CD4-positive, alpha-beta T cell treated with Interleukin-12 subunit alpha and Interleukin-12 subunit beta, for 1 hour (primary cell): ENCODE data around the gene JCHAIN.
"Not testable (repeated sequence)": the region's sequence is repeated elsewhere in the genome, so short reads cannot be mapped to it uniquely, and the experiment has no call there.

Source experiments
- DNase-seq: peaks from one replicate; pipeline ENCODE4 v3.0.0-alpha.2; 2020

JCHAIN gene

GRCh38 chr4:70666369-70666768, at the start of gene JCHAIN:
Gene JCHAIN, minus strand, starts transcription at chr4:70666508. Its CDS starts 18 bp downstream, at chr4:70666490.
- no peak for DNase-seq

GRCh38 chr4:70715097-70715496, 48.8 kb upstream of the JCHAIN start:
- DNase-seq = no peak

- DNase-seq = no peak
These were observed 48.0 kb upstream of the JCHAIN start for GRCh38 chr4:70714079-70714887.

- no peak for DNase-seq
These were observed 47.3 kb upstream of the JCHAIN start for GRCh38 chr4:70713453-70714078.

GRCh38 chr4:70712604-70713452, 46.5 kb upstream of the JCHAIN start:
- DNase-seq = no peak

- no peak for DNase-seq
These were observed 45.8 kb upstream of the JCHAIN start for GRCh38 chr4:70712150-70712549.

DNA sequence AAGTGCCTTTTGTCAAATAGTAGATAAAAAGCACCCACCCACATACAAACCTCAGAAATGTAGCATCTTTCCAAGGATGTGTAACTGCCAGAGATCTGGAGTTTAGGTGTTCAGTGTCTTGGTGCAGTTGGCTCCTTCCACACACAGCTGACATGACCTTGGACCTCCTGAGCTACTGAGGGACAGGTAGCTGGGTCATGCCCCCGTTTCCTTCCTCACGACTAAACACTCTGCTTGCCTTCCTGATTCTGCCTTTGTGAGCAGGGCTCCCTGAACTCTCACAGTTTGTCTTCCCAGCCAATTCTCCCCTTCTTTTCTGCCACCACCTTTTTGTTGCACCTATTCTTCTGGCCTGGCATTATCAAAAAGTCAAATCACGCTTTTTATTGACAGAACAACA, 45.3 kb upstream of the JCHAIN start:
- DNase-seq = no peak

DNA sequence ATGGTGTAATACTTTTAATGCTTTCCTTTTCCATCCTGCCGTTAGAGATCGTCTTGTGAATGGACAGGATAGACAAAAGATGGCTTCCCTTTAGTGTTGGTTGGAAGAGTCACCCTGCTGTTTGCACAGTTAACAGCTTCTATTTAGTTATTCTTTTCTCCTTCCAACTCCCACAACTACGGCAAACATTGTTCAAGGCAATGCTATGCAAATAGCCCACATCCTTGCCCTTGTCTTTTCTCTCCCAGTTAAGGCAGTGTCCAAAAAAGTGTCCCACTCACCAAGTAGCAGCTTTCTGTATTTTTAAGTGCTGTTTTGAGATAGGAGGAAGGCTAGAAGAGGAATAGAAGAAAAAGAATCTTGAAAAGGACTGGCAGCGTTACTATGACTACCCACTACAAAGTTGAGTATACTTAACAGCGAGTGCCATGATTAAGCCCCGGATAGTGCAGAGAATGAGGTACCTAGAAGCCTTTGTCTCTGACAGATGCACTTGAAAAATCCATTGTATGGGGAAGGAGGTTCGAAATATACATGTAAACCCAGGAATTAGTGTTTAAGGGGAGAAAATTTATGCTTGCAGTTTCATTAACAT, 43.4 kb upstream of the JCHAIN start:
- no peak for DNase-seq

DNA sequence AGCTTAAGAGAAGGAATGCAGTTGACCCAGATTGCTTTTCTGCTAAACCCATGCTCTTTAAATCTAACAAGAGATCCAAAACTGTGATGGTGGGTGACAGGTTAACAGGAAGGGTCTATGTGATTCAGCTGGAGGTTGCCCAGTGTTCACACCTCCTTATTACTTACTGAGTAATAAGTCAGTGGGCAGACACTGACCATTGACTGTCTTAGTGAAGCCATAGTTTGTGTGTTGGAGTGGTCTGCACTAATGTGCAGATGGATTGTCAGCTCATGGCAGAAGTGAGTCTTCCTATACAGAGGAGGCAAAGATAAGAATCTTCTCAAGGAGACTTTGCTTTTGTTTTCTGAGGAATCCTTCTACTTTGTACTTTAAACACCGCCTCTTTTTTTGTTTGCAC, 40.2 kb upstream of the JCHAIN start:
- no peak for DNase-seq

DNA sequence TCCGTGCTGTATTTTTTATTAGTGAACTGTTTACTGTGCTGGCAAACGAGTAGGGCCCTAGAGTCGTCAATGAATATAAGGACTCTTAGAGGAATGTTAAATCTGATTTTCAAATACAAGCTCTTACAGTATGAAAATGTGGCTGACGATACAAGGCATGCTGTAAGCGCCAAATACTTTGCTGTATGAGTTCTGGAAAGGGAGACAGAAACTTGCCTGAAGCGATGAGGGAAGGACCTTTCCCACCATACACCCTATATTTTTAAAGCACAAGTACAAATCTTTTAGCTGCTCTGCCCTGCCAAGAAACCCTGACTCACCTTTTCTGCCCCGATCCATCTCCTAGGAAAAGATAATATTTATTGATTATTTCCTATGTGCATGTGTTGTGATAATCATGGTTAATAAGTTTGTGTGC, 39.7 kb upstream of the JCHAIN start:
- no peak for DNase-seq

DNA sequence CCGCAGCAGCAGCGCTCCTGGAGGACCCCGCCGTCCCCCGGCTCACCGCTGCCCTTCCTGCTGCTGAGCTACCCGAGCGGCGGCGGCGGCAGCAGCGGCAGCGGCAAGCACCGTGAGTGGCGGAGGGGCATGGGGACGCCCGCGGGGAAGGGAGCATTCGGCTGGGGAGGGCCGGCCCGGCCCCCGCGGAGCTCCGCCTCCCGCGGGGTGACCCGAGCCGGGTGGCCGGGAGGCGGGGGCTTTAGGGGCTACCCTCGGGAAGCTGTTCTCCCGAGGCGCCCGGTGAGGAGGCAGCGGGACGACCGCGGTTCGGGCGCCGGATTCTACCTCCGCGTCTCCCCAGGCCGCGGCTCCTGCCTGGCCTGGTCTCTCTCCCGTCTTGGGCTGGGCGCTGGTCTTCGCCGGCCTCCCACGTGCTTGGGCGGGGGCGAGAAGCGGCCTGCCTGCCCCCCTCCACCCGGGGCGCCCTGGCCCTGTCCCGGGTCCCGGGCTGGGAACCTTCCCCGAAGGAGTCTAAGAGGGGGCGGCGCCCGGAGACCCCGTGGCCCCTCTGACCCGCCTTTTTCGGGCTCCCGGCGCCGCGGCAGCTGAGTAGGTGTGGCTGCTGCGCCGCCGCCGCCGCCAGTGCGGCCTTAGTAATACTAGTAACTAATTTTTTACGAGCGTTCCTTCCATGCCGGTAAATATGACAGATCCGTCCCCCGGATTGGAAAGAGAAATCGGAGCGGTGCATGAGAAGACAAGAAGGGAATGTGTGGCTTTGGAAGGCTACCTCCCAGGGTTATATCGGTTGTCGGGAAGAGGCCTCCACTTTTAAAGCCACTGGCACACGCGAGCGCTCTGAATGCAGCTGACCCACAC, 39.1 kb upstream of the JCHAIN start:
- DNase-seq = peak; percentile 78

DNA sequence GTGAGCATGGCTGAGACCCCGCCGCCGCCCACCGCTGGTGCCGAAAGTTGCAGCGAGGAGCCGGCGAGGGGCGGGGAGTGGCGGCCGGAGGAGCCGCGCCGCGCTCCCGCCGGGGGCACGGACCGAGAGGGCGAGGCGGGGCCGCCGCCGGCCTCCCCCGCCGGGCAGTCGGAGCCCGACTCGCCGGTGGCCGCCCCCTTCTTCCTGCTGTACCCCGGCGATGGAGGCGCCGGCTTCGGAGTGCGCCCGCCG, 38.5 kb upstream of the JCHAIN start:
- DNase-seq = no peak

GRCh38 chr4:70704215-70704930, 38.1 kb upstream of the JCHAIN start:
- peak; percentile 68 for DNase-seq

DNA sequence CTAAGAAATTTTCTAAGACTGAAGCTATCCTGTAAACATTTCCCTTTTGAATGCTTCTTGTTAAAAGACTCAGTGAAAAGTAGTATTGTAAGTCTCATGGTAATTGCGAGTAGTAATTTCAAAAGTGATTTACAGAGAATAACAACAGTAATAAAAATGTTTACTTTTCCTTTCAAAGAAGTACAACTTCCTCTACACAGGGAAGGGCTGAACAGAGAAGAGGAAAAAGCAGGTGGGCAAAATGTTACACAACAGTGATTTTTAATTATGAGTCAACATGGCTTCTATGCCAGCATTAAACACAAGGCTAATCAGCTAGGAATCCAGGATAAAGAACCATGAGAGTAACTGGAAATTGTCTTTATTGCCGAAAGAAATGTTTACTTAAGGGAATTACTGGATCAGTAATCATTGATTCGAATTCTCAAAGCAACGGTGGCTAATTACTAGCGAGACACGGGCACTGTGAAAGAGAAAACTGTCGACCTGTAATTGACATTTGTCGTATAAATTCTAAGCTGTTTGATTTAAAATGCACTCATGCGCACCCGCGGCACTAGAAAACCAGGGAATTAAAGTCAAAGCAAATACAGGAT, 37.4 kb upstream of the JCHAIN start:
- DNase-seq = no peak

GRCh38 chr4:70702592-70702991, 36.3 kb upstream of the JCHAIN start:
- not testable (repeated sequence) for DNase-seq

DNA sequence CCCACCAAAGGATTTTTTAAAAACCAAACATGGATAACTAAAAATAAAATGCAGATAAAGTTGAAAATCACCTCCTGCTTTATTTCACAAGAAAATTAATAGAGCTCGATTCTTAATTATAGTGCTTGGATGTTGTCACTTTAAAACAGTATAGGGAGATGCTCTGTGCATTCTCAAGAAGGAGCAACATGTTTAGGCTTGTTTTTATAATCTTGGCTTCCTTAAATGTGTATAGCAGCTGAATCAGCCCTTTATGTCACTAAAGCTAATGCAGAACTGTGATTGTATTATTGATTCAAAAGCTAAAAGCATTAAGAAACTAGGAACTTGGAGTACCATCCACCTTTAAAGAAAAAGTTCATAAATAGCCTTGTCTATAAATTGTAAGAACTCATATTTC, 35.0 kb upstream of the JCHAIN start:
- DNase-seq = no peak

- DNase-seq = no peak
These were observed 34.4 kb upstream of the JCHAIN start for GRCh38 chr4:70700712-70701111.

DNA sequence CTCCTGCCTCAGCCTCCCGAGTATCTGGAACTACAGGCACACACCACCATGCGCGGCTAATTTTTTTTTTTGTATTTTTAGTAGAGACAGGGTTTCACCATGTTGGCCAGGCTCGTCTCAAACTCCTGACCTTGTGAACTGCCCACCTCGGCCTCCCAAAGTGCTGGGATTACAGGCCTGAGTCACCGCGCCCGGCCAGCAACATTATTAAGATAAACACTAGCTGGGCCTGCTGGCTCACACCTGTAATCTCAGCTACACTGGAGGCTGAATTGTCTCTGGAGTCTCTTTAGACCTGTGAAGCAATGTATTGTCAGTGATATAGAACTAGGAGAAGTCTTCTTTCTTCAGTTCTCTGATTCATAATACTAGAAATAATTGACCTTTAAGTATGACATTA, 32.1 kb upstream of the JCHAIN start:
- not testable (repeated sequence) for DNase-seq

DNA sequence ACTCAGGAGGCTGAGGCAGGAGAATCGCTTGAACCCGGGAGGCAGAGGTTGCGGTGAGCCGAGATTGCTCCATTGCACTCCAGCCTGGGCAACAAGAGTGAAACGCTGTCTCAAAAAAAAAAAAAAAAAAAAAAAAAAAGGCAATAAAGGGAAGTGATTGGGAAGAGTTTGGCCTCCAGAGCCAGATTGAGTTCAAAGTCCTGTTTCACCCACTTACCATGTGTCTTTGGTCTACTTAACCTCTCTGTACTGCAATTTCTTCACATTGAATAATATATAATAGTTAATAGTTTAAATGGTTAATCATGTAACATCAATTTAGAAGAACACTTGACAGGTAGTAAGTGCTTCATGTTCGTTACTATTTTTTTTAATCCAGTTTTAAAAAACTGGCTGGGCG, 28.3 kb upstream of the JCHAIN start:
- DNase-seq = not testable (repeated sequence)

DNA sequence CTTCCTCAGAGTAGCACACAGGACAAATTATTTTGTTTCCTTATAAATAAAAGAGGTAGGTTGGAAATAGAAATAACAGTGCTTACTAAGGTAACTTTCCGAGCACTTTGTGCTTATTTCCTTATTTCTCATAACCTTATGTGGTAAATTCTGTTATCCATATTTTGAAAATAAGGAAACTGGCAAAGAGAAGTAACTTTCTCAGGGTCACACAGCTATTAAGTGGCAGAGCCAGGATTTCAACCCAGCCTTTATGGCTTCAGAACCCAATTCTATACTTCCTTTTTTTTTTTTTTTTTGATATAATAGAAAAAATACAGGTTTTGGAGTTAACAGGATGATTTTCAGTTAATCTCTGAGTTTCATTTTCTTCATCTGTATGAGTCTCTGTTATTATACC, 25.4 kb upstream of the JCHAIN start:
- no peak for DNase-seq

DNA sequence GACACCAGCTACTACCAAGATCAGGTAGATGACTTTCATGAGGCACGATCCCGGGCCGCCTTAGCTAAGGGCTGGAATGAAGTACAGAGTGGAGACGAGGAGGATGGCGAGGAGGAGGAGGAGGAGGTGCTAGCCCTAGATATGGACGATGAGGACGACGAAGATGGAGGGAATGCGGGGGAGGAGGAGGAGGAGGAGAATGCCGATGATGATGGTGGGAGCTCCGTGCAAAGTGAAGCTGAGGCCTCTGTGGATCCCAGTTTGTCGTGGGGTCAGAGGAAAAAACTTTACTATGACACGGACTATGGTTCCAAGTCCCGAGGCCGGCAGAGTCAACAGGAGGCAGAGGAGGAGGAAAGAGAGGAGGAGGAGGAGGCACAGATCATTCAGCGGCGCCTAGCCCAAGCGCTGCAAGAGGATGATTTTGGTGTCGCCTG, 22.5 kb upstream of the JCHAIN start:
- DNase-seq = no peak
